Coronary artery (tissue), 2 donors: ENCODE results near the gene DPT.

Experiments used
- DNase-seq: peaks from one replicate; pipeline ENCODE4 v3.0.0-alpha.2; 2017; ENCODE audit warnings: low spot score
- H3K27ac ChIP-seq, 2 donors: fragments of 200-600 bp; sonication (generic); one replicate each; pipeline ENCODE4 v1.5.1; 2016 to 2019
- H3K4me3 ChIP-seq: fragments of 200-600 bp; sonication (generic); 2 replicates; pipeline ENCODE4 v1.5.1; 2016; ENCODE audit warnings: mild to moderate bottlenecking, moderate library complexity
- TF ChIP-seq, protein P1 (sequence below): fragments of 200-600 bp; sonication (generic); IDR thresholded peaks from one replicate; pipeline ENCODE4 v1.5.1; 2019; ENCODE audit warnings: antibody characterized with exemption

Gene DPT

DNA sequence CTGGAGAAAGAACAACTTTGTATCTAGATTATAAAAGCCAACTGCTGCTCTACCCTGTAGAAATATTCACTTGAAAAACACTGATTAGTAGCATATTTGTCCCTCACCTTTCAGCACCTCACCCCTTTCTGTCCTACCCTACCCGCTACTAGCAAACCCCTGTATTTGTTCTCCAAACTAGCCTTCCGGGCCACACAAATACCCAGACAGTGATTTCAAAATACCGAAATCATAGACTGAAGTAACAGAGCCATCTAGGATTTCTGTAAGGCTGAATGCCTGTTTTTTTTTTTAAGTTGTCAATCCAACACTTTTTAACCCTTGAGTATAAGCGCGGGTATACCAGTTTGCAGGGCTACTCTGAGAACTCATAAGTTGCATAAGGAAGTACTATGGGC is 398 bp upstream of the DPT start:
- peak overlapping the region in 1 of 2 donors; percentile 66 for H3K27ac ChIP-seq
- no peak for DNase-seq
- peak overlapping the region; percentile 61 for H3K4me3 ChIP-seq
- TF ChIP-seq, protein P1, sequence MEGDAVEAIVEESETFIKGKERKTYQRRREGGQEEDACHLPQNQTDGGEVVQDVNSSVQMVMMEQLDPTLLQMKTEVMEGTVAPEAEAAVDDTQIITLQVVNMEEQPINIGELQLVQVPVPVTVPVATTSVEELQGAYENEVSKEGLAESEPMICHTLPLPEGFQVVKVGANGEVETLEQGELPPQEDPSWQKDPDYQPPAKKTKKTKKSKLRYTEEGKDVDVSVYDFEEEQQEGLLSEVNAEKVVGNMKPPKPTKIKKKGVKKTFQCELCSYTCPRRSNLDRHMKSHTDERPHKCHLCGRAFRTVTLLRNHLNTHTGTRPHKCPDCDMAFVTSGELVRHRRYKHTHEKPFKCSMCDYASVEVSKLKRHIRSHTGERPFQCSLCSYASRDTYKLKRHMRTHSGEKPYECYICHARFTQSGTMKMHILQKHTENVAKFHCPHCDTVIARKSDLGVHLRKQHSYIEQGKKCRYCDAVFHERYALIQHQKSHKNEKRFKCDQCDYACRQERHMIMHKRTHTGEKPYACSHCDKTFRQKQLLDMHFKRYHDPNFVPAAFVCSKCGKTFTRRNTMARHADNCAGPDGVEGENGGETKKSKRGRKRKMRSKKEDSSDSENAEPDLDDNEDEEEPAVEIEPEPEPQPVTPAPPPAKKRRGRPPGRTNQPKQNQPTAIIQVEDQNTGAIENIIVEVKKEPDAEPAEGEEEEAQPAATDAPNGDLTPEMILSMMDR, result no peak

DNA sequence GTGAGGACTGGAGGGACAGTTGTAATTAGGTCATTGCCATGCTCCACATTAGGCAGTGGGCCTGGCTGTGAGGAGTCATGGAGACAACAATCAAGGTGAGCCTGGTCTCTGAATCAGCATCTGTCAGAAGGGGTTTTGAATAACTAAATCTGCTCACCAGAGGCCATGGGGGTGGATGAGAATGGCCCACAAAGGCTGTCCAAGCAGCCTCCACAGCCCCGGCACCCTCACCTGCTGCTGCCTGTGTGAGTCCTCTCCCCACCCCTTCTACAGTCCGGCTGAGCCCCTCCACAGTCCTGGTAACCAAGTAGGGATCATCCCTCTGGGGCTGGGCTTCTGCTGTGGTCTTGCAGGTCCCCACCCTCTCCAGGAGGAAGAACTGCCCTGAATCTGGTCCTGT is 2.3 kb downstream of the DPT start:
- H3K27ac ChIP-seq, result peak overlapping the region in 1 of 2 donors; percentile 54
- DNase-seq, result no peak
- TF ChIP-seq, protein P1, result no peak
- H3K4me3 ChIP-seq, result no peak overlapping the region

DNA sequence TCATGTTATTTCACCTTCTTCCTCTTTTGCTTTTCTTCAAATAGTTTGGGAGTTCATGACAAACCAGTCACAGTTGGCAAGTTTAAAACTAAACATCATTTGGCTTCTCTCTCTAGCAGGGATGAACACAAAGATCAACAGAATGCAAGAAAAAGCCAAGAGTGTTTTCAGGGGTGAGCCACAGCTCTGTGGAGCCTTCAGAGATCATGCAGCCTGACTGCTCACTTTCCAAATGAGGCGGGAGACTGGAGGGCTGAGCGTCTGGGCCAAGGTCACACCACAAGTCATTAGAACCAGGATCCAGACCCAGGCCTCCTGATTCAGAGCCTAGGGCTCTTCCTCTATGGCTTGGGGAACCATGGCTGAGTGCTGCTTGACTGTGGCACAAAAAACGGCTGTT is 2.7 kb downstream of the DPT start:
- Histone ChIP-seq H3K27ac (peak overlapping the region in 1 of 2 donors; percentile 54), H3K4me3 (no peak overlapping the region)
- DNase-seq, result no peak
- TF ChIP-seq, protein P1, result no peak

- DNase-seq, result no peak
- H3K27ac ChIP-seq, result peak overlapping the region in 1 of 2 donors; percentile 38
- H3K4me3 ChIP-seq, result no peak overlapping the region
These were observed 3.2 kb downstream of the DPT start for GRCh38 chr1:168725831-168726230.

DNA sequence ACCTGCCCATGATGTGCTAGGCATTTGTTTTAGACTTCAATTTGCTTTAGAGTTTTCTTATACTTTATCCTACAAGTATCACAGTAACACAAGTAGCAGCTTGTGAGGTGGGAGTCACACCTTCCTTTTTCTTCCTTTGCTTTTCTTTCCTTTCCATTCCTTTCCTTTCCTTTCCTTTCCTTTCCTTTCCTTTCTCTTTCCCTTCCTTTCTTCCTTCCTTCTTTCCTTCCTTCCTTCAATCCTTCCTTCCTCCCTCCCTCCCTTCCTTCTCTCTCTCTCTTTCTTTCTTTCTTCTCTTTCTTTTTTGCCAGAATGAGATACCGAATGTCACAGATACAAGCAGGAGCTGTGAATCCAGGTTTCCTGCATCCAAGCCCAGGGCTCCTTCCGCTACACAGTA is 3.9 kb downstream of the DPT start:
- no peak overlapping the region for H3K4me3 ChIP-seq
- H3K27ac ChIP-seq, result no peak overlapping the region
- DNase-seq, result no peak
- TF ChIP-seq, protein P1, result no peak

More at GRCh38 chr1:168725831-168726230, 3.2 kb downstream of the DPT start:
- TF ChIP-seq, protein P1, result no peak

DNA sequence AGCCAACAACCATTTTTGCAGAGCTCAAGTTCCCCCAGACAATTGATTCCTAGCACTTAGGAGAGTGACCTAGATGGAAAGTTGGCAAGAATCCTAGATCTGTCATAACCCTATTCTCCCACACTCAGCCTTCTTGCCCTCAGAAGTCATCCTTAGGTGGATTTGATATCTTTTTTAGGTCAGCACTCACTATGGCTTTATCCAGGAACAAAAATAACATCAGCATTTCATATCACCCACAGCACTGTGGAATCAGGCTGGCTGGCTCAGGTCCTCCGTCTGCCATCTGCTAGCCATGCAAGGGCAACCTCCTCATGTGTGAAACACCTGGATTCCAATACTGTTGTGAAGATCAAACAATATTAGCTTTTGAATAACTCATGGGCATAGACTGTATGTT is 6.0 kb downstream of the DPT start:
- no peak overlapping the region for H3K27ac ChIP-seq
- no peak for DNase-seq
- no peak overlapping the region for H3K4me3 ChIP-seq
- TF ChIP-seq, protein P1, result no peak

DNA sequence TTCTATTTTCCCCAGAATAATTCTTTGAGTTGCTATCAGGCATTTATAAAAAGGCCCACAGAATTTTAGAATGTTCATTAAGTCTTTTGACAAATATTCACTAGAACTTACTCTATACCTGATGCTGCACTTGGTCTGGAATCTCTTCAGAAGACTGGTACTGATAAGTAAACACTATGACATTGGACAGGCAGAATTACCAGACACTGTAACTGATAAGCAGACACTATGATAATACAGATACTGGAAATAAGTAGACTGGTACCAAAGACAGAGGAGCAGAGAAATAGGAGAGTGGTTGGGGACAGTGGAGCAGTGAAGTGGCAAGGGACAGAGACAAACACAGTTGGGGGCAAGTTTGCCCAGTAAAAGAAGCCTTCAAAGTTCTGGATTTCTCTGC is 8.2 kb downstream of the DPT start:
- Histone ChIP-seq H3K27ac (no peak overlapping the region), H3K4me3 (no peak overlapping the region)
- TF ChIP-seq, protein P1, result no peak
- no peak for DNase-seq
